Smooth muscle cell (in vitro differentiated cells): Measurements from ENCODE around the gene MEF2B. TPM values are rescaled to one million over a fixed set of nuclear protein-coding genes. Genes with fewer than 3 reads are reported as not detected.

Source experiments
- DNase-seq: peaks from one replicate; lab custom pipeline; 2025; ENCODE audit not compliant: unreplicated experiment; lab: John Stamatoyannopoulos, UW
- H2AFZ ChIP-seq: fragments of 200-600 bp; sonication (generic); 2 replicates; pipeline ENCODE4 v1.6.0; 2016; ENCODE audit warnings: antibody characterized with exemption, low read depth, mild to moderate bottlenecking
- H3F3A ChIP-seq: fragments of 200-600 bp; sonication (generic); 2 replicates; pipeline ENCODE4 v1.6.0; 2017; ENCODE audit warnings: antibody characterized with exemption, low read depth
- H3K27ac ChIP-seq: fragments of 200-600 bp; sonication (generic); 2 replicates; pipeline ENCODE4 v1.5.1; 2016; ENCODE audit warnings: low read depth, mild to moderate bottlenecking
- H3K27me3 ChIP-seq: fragments of 200-600 bp; sonication (generic); 2 replicates; pipeline ENCODE4 v1.6.1; 2016; ENCODE audit warnings: low read depth, mild to moderate bottlenecking
- H3K36me3 ChIP-seq: fragments of 200-600 bp; sonication (generic); 2 replicates; pipeline ENCODE4 v1.5.1; 2016; ENCODE audit warnings: low read depth
- H3K4me1 ChIP-seq: fragments of 200-600 bp; sonication (generic); 2 replicates; pipeline ENCODE4 v1.5.1; 2016; ENCODE audit warnings: low read depth
- H3K4me2 ChIP-seq: fragments of 200-600 bp; sonication (generic); 2 replicates; pipeline ENCODE4 v1.6.0; 2016; ENCODE audit warnings: mild to moderate bottlenecking
- H3K4me3 ChIP-seq: fragments of 200-600 bp; sonication (generic); 2 replicates; pipeline ENCODE4 v1.5.1; 2016; ENCODE audit warnings: mild to moderate bottlenecking
- H3K79me2 ChIP-seq: fragments of 200-600 bp; sonication (generic); 2 replicates; pipeline ENCODE4 v1.6.0; 2016; ENCODE audit warnings: low read depth, mild to moderate bottlenecking
- H3K9ac ChIP-seq: fragments of 200-600 bp; sonication (generic); 2 replicates; pipeline ENCODE4 v1.6.0; 2016; ENCODE audit warnings: low read depth
- H3K9me3 ChIP-seq: fragments of 200-600 bp; sonication (generic); replicated peaks from 2 replicates; pipeline ENCODE4 v1.5.1; 2016; ENCODE audit warnings: low read depth
- H4K20me1 ChIP-seq: fragments of 200-600 bp; sonication (generic); 2 replicates; pipeline ENCODE4 v1.6.0; 2016; ENCODE audit warnings: low read depth
- CTCF ChIP-seq: fragments of 200-600 bp; sonication (generic); IDR thresholded peaks from 2 replicates; pipeline ENCODE4 v1.5.1; 2017; ENCODE audit warnings: borderline replicate concordance, mild to moderate bottlenecking, antibody characterized with exemption; ENCODE audit not compliant: insufficient read depth, poor library complexity, severe bottlenecking
- WGBS: methylation state at CpG from one replicate; pipeline ENCODE4 v1.1.7; 2016; ENCODE audit warnings: low lambda C conversion rate; 5-methylcytosine and 5-hydroxymethylcytosine counted together
- polyA plus RNA-seq: library from polyadenylated mRNA; unstranded; fragments of >200 nt; fragmentation: Nextera tagmentation; extraction: Ambion mirVana; gene quantifications from 2 replicates; pipeline ENCODE4 v1.2.1, GENCODE V29; 2016
- total RNA-seq: library from RNA; depleted of rRNA; stranded (reverse); fragments of >200 nt; gene quantifications from 2 replicates; pipeline ENCODE4 v1.2.3, GENCODE V29; 2014

Gene MEF2B
- total and polyA plus RNA-seq, 2 experiments from 2014 or later, result 2.9 TPM; not detected in 1

- 81% methylated on average over 9 of the region's 9 CpGs for WGBS
- Histone ChIP-seq H4K20me1 (peaks cover 11% of the 10 kb centered on the region), H3K9me3 (no peaks in the 10 kb centered on the region), H3K27ac (no peak overlapping the region), H2AFZ (no peak overlapping the region), H3K27me3 (no peaks in the 10 kb centered on the region), H3K4me2 (peak overlapping the region; percentile 81), H3K4me1 (no peaks in the 10 kb centered on the region), H3K9ac (no peak overlapping the region), H3K36me3 (no peaks in the 10 kb centered on the region), H3K4me3 (peak overlapping the region; percentile 38), H3F3A (no peaks in the 10 kb centered on the region), H3K79me2 (no peaks in the 10 kb centered on the region)
- DNase-seq, result no peak
- TF ChIP-seq CTCF, result no peak
These were observed 619 bp downstream of the MEF2B start for GRCh38 chr19:19169236-19170052.

- Histone ChIP-seq H3K9ac (no peak overlapping the region), H3K9me3 (no peaks in the 10 kb centered on the region), H3K4me2 (no peak overlapping the region), H3K79me2 (no peaks in the 10 kb centered on the region), H3K4me1 (no peaks in the 10 kb centered on the region), H3K4me3 (no peak overlapping the region), H2AFZ (no peak overlapping the region), H3K27me3 (no peaks in the 10 kb centered on the region), H4K20me1 (peaks cover 11% of the 10 kb centered on the region), H3K36me3 (no peaks in the 10 kb centered on the region), H3K27ac (no peak overlapping the region), H3F3A (no peaks in the 10 kb centered on the region)
- 91% methylated on average over 3 of the region's 3 CpGs for WGBS
- no peak for TF ChIP-seq CTCF
- no peak for DNase-seq
These were observed 2.5 kb downstream of the MEF2B start for GRCh38 chr19:19167612-19168011.

- Histone ChIP-seq H3F3A (no peaks in the 10 kb centered on the region), H3K4me3 (no peak overlapping the region), H3K36me3 (no peaks in the 10 kb centered on the region), H3K4me1 (no peaks in the 10 kb centered on the region), H2AFZ (no peak overlapping the region), H4K20me1 (peaks cover 10% of the 10 kb centered on the region), H3K27ac (no peak overlapping the region), H3K27me3 (no peaks in the 10 kb centered on the region), H3K9ac (no peak overlapping the region), H3K79me2 (no peaks in the 10 kb centered on the region), H3K4me2 (no peak overlapping the region), H3K9me3 (no peaks in the 10 kb centered on the region)
- 100% methylated on average over 1 of the region's 1 CpG for WGBS
- TF ChIP-seq CTCF, result no peak
- DNase-seq, result no peak
These were observed 4.7 kb downstream of the MEF2B start for GRCh38 chr19:19165396-19165795.

DNA sequence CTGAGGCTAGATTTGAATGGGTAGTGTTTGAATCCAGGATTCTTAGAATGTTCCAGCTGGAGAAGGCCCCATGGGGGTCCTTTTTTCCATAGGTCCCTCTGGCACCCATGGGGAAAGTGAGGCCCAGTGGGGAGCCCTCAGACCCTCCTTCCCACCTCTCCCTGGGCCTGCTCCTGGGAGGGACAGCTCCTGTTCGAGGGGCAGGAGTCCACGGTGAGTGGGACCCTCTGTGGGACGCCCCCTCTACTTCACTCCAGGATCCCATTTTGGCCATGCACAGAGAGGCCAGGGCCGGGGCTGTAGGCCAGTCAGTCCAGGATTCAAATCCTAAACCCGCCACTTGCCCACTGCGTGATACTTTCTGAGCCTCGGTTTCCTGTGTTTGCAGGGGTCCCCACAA, 7.6 kb downstream of the MEF2B start:
- Histone ChIP-seq H3K9me3 (no peaks in the 10 kb centered on the region), H3K27ac (no peak overlapping the region), H4K20me1 (no peaks in the 10 kb centered on the region), H3K27me3 (no peaks in the 10 kb centered on the region), H3K9ac (no peak overlapping the region), H3K4me2 (no peak overlapping the region), H3K79me2 (no peaks in the 10 kb centered on the region), H2AFZ (no peak overlapping the region), H3K36me3 (no peaks in the 10 kb centered on the region), H3K4me3 (no peak overlapping the region), H3K4me1 (no peaks in the 10 kb centered on the region), H3F3A (no peaks in the 10 kb centered on the region)
- DNase-seq, result no peak
- TF ChIP-seq CTCF, result no peak
- 92% methylated on average over 7 of the region's 7 CpGs for WGBS
